PC-9 (cell line): ENCODE results near the gene IRAK1. TPM values are rescaled to one million over a fixed set of nuclear protein-coding genes. Genes with fewer than 3 reads are reported as not detected.

Source experiments
- BruUV-seq: library from RNA; stranded (reverse); fragments of 400-500 nt; replicated peaks from 2 replicates; lab custom pipeline; 2021; lab: Mats Ljungman, UMichigan
- CTCF ChIA-PET: fragments of 300-600 bp; sonication (Branson Sonifier 250); formaldehyde crosslinking; loops from one replicate; lab custom pipeline; 2022; ENCODE audit warnings: antibody characterized with exemption; lab: Charles Lee
- POLR2A ChIA-PET: fragments of 300-600 bp; sonication (Branson Sonifier 250); formaldehyde crosslinking; loops from one replicate; lab custom pipeline; 2022; ENCODE audit warnings: antibody characterized with exemption; ENCODE audit not compliant: unreplicated experiment; lab: Charles Lee
- DNase-seq, 2 experiments: peaks; one replicate each; pipeline versions ENCODE4 v3.0.0 to v3.0.0-alpha.2; 2015 to 2022; ENCODE audit warnings: mixed read lengths in 1 of 2
- H2AFZ ChIP-seq: fragments of 200-600 bp; sonication (generic); 2 replicates; pipeline ENCODE4 v1.8.1; 2017; ENCODE audit warnings: antibody characterized with exemption
- H3F3A ChIP-seq: fragments of 200-600 bp; sonication (generic); 2 replicates; pipeline ENCODE4 v1.8.1; 2017; ENCODE audit warnings: antibody characterized with exemption, mild to moderate bottlenecking, low read depth; ENCODE audit not compliant: insufficient read depth
- H3K27ac ChIP-seq: fragments of 200-600 bp; sonication (generic); 2 replicates; pipeline ENCODE4 v1.6.1; 2016; ENCODE audit warnings: mixed run types
- H3K27me3 ChIP-seq: fragments of 200-600 bp; sonication (generic); 2 replicates; pipeline ENCODE4 v1.6.1; 2016; ENCODE audit warnings: low read depth, mixed run types; ENCODE audit not compliant: insufficient read depth
- H3K36me3 ChIP-seq: fragments of 200-600 bp; sonication (generic); 2 replicates; pipeline ENCODE4 v1.6.1; 2016; ENCODE audit warnings: low read depth, mixed run types
- H3K4me1 ChIP-seq: fragments of 200-600 bp; sonication (generic); replicated peaks from 2 replicates; pipeline ENCODE4 v1.6.1; 2016; ENCODE audit warnings: mixed run types; ENCODE audit not compliant: insufficient read depth
- H3K4me2 ChIP-seq: fragments of 200-600 bp; sonication (generic); 2 replicates; pipeline ENCODE4 v1.6.1; 2017; ENCODE audit warnings: mixed run types
- H3K4me3 ChIP-seq: fragments of 200-600 bp; sonication (generic); 2 replicates; pipeline ENCODE4 v1.6.1; 2016; ENCODE audit warnings: mixed run types
- H3K79me2 ChIP-seq: fragments of 200-600 bp; sonication (generic); 2 replicates; pipeline ENCODE4 v1.6.1; 2017; ENCODE audit warnings: low read depth, mixed run types
- H3K9me2 ChIP-seq: fragments of 200-600 bp; sonication (generic); 2 replicates; pipeline ENCODE4 v1.8.1; 2017; ENCODE audit warnings: mild to moderate bottlenecking; ENCODE audit not compliant: insufficient read depth
- H3K9me3 ChIP-seq: fragments of 200-600 bp; sonication (generic); 2 replicates; pipeline ENCODE4 v1.8.1; 2016; ENCODE audit warnings: low read depth; ENCODE audit not compliant: insufficient read depth
- H4K20me1 ChIP-seq: fragments of 200-600 bp; sonication (generic); 2 replicates; pipeline ENCODE4 v1.8.1; 2017; ENCODE audit not compliant: insufficient read depth
- EZH2 ChIP-seq: fragments of 200-600 bp; sonication (generic); IDR thresholded peaks from 2 replicates; pipeline ENCODE4 v1.8.0; 2017; ENCODE audit warnings: antibody characterized with exemption, low read depth
- intact Hi-C: fragments of 100-400 bp; cut with micrococcal nuclease; formaldehyde crosslinking; loops from one replicate; pipeline ENCODE4 v1.10.0; 2022; ENCODE audit not compliant: unreplicated experiment
- total RNA-seq: library from RNA; stranded (reverse); gene quantifications from 2 replicates; pipeline ENCODE4 v1.2.3, GENCODE V29; 2021
- TF ChIP-seq, protein P1 (sequence below): fragments of 200-600 bp; sonication (generic); conservative IDR thresholded peaks from 2 replicates; pipeline ENCODE4 v1.6.1; 2017; ENCODE audit warnings: mixed run types, antibody characterized with exemption, mild to moderate bottlenecking, moderate library complexity

The IRAK1 gene
- total RNA-seq, 1 experiment from 2014 or later, result 364 TPM

DNA sequence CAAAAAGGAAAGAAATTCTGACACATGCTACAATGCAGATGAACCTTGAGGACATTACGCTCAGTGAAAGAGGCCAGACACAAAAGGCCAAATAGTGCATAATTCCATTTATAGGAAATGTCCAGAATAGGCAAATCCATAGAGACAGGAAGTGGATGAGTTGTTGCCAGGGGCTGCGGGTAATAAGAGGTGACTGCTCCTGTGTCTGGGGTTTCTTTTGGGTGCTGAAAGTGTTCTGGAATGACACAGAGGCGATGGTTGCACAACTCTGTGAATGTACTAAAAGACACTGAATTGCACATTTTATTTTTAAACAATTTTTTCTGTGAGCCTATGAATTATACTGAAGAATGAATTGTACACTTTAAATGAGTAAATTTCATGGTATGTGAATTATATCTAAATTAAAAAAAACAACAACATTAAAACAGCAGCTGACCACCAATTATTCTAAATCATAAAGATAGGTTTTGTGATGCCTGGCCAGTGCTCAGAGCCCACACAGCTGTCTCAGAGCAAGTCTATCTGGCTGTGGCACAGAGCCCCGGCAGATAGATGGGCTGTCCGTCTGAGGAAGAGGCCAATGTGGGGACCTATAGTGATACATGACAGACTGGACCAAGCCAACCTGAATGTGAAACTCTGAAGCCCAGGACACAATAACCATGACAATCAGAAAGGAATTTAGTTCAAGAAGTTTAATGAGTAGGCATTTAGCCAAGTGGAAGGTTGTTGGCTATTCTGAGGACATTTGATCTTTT is 23.5 kb upstream of the IRAK1 start:
- Histone ChIP-seq H3K4me1 (no peaks in the 10 kb centered on the region), H3K9me2 (no peaks in the 10 kb centered on the region), H3F3A (no peaks in the 10 kb centered on the region), H3K4me3 (no peak overlapping the region), H3K9me3 (no peaks in the 10 kb centered on the region), H2AFZ (no peak overlapping the region), H3K27ac (no peak overlapping the region), H4K20me1 (peaks cover 7% of the 10 kb centered on the region), H3K36me3 (no peaks in the 10 kb centered on the region), H3K79me2 (0 out of 2 replicates have a peak, but pooled peaks cover 11% of the 10 kb centered on the region), H3K4me2 (no peak overlapping the region), H3K27me3 (no peaks in the 10 kb centered on the region)
- intact Hi-C loops, result no loop called here
- ChIA-PET CTCF (no interaction called here), POLR2A (no interaction called here)
- no TSS peak for BruUV-seq
- TF ChIP-seq, protein P1, sequence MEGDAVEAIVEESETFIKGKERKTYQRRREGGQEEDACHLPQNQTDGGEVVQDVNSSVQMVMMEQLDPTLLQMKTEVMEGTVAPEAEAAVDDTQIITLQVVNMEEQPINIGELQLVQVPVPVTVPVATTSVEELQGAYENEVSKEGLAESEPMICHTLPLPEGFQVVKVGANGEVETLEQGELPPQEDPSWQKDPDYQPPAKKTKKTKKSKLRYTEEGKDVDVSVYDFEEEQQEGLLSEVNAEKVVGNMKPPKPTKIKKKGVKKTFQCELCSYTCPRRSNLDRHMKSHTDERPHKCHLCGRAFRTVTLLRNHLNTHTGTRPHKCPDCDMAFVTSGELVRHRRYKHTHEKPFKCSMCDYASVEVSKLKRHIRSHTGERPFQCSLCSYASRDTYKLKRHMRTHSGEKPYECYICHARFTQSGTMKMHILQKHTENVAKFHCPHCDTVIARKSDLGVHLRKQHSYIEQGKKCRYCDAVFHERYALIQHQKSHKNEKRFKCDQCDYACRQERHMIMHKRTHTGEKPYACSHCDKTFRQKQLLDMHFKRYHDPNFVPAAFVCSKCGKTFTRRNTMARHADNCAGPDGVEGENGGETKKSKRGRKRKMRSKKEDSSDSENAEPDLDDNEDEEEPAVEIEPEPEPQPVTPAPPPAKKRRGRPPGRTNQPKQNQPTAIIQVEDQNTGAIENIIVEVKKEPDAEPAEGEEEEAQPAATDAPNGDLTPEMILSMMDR, result no peak
- no peak for TF ChIP-seq EZH2
- no peak for DNase-seq

DNA sequence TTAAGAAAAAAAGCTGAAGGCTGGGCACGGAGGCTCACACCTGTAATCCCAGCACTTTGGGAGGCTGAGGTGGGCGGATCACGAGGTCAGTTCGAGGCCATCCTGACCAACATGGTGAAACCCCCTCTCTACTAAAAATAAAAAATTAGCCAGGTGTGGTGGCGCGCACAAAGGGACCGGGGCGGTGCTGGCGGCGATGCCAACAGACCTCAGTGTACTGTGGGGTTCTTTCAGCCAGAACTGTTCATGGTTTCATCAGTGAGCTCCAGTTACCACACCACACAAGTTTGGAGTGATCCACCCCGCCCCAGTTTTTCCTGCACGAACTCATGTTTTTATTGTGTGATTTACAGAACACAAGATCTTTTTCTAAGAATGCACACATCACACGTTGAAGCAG is 21.2 kb upstream of the IRAK1 start:
- no peaks in the 10 kb centered on the region for H3K27me3 ChIP-seq
- DNase-seq, result no peak
- no peak overlapping the region for H3K4me2 ChIP-seq
- H3K9me2 ChIP-seq, result no peaks in the 10 kb centered on the region
- ChIA-PET POLR2A (interaction anchor here (0.7 kb wide), 1 partner anchor 467 kb away, joined by 4 read pairs; no protein-coding TSS in a partner anchor), CTCF (no interaction called here)
- H3K4me1 ChIP-seq, result no peaks in the 10 kb centered on the region
- no peak overlapping the region for H3K4me3 ChIP-seq
- TF ChIP-seq EZH2, result no peak
- TF ChIP-seq, protein P1, result no peak
- H3K79me2 ChIP-seq, result no peaks in the 10 kb centered on the region
- no TSS peak for BruUV-seq
- no peaks in the 10 kb centered on the region for H3F3A ChIP-seq
- H2AFZ ChIP-seq, result no peak overlapping the region
- H3K9me3 ChIP-seq, result no peaks in the 10 kb centered on the region
- no peak overlapping the region for H3K27ac ChIP-seq
- intact Hi-C loops, result no loop called here
- H3K36me3 ChIP-seq, result no peaks in the 10 kb centered on the region
- peaks cover 8% of the 10 kb centered on the region; the same call in 1 of the 2 replicates for H4K20me1 ChIP-seq

DNA sequence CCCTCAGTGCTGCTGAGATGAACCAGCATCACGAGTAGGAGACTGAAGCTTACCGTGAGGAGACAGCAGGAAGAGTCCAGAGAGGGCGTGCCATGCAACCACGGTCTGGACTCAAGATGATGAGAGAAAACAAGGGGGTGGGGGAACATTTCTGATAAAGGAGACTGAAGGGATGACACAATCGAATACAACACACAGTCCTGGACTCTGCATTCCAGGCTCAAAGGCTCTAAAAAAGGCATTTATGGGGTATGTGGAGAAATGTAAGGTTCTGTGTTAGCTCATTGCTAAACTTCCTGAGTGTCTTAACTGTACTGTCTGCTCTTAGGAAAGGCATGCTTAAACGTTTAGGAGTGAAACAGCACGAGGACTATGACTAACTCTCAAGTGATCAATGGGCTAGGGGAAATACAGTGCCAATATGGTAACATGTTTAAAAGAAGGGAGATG is 20.6 kb upstream of the IRAK1 start:
- Histone ChIP-seq H3K79me2 (no peaks in the 10 kb centered on the region), H3K27me3 (no peaks in the 10 kb centered on the region), H3F3A (no peaks in the 10 kb centered on the region), H3K9me3 (no peaks in the 10 kb centered on the region), H3K36me3 (no peaks in the 10 kb centered on the region), H3K4me1 (no peaks in the 10 kb centered on the region), H3K4me3 (no peak overlapping the region), H3K4me2 (no peak overlapping the region), H4K20me1 (peaks cover 8% of the 10 kb centered on the region; the same call in 1 of the 2 replicates), H2AFZ (no peak overlapping the region), H3K9me2 (no peaks in the 10 kb centered on the region), H3K27ac (no peak overlapping the region)
- POLR2A ChIA-PET, result interaction anchor here (0.7 kb wide), 1 partner anchor 468 kb away, joined by 4 read pairs; no protein-coding TSS in a partner anchor
- no TSS peak for BruUV-seq
- TF ChIP-seq, protein P1, result no peak
- TF ChIP-seq EZH2, result no peak
- no peak for DNase-seq
- CTCF ChIA-PET, result no interaction called here
- intact Hi-C loops, result no loop called here
